CD4-positive, alpha-beta T cell treated with Interleukin-15 for 1 hour (primary cell): Measurements from ENCODE around the gene DGCR6L.
"Not testable (repeated sequence)": the region's sequence is repeated elsewhere in the genome, so short reads cannot be mapped to it uniquely, and the experiment has no call there.

Source experiments
- DNase-seq: peaks from one replicate; pipeline ENCODE4 v3.0.0-alpha.2; 2020

Gene DGCR6L

DNA sequence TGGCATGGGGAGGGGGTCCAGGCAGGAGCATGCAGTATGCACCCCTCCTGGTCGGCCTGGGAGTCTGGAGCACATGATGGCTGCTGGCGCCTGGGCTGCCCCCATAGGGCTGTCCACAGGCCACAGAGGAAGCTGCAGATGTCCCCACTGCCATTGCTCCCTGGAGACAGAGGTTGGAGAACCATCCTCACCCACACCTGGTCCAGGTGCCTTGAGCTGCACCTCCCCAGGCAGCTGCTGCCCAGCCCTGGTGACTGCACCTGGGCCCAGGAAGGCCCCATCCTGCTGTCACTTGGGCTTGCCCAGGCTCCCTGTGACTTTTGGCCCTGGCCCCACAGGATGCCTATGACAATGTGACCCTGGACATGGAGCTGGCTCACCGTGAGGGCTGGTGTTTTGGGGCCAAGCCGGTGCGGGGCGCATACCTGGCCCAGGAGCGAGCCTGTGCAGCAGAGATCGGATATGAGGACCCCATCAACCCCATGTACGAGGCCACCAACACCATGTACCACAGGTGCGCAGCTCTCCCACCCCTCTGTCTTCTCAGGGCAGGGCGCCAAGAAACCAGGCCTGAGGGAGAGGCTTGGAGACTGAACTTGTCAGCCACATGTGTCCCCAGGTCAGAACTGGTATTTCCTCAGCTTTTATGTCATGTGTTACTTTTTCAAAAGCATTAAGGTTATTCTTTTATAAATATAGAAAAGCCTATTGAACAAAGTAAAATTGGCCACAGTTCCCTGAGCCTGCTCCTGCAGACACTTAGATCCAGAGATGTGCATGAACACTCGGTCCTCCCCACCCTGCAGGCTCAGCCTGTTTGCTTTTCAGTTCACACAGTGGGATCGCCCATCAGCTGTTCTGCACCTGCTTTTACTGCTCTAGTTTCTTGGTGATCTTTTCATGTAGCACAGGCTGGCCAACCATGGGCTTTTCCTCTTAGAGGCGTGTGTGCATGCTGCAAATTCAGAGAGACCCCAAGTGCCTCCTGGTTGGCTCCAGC, 12.1 kb downstream of the DGCR6L start:
- not testable (repeated sequence) for DNase-seq

DNA sequence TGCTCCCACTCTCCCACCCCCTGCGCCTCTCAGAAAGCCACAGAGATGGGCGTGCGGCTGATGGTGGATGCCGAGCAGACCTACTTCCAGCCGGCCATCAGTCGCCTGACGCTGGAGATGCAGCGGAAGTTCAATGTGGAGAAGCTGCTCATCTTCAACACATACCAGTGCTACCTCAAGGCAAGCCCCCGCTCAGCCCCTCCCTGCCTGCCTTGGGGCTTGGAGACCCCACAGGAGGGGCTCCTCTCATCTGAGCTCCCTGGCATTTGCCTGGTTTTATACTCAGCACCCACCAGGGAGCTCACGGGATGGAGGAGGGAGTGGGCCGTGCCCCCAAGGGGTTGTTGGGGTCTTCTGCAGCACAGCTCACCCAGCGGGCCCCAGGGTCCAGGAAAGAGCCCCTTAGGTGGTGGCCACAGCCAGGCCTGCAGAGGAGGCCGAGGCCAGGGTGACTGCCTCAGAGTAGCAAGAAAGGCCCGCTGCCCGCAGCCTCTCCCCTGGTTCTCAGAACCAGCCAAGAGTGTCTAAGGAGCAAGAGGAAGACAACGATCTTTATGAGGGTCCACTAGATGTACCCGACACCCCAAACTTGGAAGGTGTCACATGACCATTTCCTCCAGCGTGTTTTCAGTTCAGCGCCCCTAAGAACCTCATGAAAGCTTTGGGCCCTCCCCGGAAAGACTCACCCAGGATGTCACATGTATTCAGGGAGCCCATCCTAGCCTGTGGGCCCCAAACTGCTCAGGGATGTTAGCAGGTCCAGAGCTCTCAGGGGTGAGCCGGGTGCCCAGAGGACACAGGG, 13.0 kb downstream of the DGCR6L start:
- DNase-seq = not testable (repeated sequence)

DNA sequence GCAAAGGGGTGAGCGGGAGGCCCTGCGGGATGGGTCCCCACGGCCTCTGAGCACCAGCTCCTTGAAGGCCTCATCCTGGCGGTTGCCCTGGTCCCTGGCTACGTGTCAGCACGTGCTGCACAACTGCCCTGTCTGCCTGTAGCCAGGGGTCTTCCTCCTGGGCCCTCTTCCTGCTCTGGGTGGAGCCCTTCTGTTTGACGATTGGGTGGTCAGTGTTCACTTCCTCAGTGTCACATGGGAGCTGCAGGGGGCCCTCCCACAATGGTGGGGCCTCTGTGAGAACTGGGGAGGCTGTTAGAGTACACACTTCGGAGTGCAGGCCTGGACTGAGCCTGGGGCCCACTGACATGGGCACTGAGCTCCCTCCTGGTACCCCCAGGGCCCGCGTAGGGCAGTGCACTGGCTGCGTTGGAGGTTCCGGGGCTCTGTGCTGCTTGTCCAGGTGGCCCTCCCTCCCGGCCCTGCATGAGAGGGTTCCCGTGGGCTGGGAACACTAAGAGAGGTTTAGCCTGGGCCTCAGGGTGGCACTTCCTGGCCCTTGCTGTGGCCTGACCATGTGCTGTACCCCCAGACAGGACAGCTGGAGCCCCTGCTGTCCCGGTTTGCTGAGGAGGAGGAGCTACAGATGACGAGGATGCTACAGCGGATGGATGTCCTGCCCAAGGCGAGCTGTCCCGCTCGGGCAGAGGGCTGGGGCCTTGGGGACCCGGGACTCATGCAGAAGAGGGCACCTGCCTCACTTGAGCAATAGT, 13.8 kb downstream of the DGCR6L start:
- no peak for DNase-seq

DNA sequence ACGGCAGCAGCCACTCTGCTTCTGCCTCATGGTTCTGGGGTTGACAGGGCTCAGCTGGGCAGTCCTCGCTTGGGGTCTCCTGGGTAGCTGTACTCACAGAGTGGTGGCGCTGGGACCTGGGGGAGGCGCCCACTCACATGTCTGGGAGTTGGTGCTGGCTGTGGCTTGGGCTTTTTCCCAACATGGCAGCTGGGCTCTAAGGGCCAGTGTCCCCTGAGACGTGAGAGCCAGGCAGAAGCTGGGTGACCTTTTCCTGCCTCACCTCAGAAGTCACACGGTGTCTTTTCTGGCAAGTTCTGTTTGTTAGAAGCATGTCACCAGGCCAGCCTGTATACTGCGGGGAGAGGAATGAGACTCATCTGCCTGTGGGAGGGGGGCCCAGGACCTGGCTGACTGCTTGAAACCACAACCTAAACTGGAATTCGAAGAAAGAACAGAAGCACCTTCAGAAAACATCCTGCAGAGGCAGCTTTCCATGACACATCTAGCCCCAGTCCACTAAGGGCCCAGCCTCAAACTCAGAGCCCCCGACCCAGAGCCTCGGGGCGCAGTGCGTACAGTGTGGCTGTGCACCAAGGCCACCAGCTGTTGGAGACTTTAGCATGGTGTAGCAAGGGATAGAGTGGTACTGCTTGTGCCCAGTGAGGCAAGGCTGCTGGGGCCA, 14.5 kb downstream of the DGCR6L start:
- DNase-seq = not testable (repeated sequence)

GRCh38 chr22:20304646-20305045, 15.2 kb downstream of the DGCR6L start:
- no peak for DNase-seq

DNA sequence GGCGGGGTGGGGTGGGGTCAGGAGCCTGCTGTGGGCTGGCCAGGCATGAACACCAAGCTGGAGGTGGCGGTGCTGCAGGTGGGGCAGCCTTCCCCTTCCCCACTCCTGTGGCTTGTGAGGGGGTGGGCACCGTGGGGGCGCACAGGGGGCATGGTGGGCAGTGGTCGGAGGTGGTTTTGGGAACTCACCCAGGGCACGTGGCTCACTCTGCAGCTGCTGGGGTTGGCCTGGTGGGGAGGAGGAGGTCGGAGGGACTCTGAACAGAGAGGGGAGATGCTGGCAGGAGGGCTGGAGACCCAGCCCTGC, 16.7 kb downstream of the DGCR6L start:
- DNase-seq = not testable (repeated sequence)

DNA sequence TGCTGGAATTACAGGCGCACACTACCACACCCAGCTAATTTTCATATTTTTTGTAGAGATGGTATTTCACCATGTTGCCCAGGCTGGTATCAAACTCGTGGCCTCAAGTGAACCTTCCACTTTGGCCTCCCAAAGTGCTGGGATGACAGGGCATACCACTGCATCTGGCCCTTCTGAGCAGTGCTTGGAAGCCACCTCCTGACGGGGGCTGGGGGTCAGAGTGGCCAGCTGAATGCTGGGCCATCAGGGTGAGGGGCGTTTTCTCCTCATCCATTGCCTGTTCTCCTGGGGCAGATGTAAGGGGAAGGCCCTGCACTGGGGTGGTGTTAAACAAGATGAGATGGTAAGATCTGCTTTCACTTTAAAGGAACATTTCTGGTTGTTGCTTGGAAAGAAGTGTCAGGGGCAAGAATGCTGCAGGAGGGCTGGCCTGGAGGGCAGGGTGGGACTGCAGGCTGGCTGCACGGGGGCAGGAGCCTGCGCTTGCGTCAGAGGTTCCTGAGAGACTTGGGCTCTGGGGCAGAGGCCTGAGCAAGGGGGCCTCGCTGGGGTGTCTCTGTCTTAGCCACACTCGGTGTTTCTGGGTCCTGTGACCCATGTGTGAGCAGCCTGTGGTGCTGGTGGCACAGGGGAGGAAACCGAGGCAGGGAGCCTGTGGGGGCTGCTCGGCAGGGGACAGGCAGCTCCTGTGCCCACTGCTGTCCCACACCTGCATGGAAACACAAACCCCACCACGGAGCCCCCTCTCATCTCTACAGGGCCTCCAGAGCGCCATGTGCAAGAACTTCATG, 17.2 kb downstream of the DGCR6L start:
- DNase-seq = no peak

DNA sequence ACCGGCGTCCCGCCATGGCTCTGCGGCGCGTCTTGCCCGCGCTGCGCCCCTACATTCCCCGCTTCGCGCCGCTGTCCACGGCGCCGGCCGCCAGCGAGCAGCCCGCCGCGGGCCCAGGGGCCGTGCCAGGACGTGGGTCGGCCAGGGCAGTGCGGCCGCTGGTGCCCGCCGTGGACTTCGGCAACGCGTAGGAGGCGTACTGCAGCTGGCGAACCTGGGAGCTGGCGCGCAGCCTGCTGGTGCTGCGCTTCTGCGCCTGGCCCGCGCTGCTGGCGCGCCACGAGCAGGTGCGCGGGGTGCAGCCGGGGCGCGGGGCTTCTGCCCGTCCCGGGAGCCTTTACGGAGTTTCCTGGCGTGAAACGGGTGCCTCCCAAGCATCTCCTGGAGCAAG, 20.1 kb downstream of the DGCR6L start:
- no peak for DNase-seq

DNA sequence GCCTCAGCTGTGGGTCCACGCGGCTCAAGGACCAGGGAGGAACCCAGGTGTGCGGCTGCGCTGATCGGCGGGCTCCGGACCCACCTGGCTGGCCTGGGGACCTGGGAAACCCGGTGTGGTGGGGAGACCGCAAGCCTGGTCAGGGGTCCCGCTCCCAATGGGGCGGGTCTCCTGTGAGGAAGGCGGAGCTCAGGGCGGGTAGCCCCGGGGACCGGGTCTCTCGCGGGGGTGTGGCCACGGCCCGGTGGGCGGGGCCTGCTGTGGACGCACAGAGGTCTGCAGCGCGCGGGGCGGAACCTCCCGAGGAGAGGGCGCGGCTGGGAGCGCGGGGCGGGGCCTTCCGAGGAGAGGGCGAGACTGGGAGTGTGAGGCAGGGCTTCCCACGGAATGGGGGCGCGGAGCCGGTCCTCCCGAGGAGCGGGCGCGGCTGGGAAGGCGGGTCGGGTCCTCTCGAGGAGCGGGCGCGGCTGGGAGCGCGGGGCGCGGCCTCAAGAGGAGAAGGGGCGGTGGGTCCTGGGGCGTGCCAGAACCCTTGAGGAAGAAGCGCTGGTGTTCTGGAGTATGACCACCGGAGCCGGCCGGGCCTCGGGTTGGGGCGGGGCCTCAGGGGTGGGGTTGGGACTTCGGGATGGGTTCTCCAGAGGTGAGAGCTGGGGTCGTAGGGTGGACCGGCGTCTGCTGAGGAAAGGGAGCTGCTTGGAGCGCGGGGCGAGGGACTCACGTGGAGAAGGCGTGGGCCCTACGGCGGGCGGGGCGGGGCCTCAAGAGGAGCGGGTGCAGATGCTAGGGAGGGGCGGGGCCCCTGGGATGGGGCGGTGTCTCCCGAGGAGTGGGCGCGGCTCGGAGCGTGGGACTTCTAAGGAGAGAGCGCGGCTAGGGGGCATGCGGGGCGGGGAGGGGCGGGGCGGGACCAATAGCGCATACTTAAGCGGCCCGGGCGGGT, 20.8 kb downstream of the DGCR6L start:
- DNase-seq = peak; percentile 95

DNA sequence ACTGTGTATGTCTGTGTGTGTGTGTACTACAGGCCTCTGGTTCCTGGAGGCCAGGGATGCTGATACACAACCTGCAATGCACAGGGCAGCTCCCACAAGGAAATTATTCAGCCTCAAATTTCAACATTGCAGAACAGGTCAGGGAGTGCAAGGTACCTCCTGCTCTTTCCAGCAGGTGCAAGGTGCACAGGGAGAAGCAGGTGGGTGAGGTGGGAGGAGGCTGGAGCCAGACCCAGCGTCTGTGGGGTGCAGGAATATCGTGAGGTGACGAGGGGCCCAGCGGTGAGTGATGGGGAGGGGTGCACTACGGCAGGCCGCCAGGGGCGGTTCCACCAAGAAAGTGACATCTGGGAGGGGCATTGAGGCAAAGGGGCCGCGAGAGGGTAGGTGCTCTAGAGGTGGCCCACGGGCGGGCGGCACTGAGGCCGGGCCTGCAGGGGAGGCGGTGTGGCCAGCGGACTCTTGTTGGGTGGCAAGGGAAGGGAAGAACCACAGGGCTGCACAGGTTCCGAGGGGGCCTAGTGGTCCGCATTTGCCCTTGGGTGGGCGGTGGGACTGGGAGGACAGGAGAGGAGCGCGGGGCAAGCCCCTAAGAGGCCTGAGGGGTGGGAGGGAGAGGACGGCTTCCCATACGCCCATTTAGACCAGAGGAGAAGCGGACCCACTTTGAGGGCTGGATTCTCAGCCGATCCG, 21.6 kb downstream of the DGCR6L start:
- no peak for DNase-seq

GRCh38 chr22:20297414-20298109, 22.3 kb downstream of the DGCR6L start:
- no peak for DNase-seq

DNA sequence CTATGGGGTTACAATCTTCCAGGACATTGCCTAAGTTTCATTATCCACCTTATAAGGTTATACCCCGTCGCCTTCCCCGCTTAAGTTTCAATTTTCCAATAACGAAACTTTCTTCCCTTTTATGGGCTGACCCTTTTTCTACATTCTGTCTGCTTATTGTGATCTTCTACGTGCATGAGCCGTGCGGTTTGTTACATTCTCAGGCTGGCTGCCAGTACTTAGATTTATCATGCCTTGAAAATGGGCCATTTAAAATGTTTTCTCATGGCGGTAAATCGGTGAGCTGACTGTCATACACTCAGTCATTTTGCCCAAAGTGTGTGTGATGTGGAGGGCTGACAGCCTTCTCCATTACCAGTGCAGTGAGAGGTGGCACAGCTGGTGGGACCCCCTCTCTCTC, 23.3 kb downstream of the DGCR6L start:
- no peak for DNase-seq

DNA sequence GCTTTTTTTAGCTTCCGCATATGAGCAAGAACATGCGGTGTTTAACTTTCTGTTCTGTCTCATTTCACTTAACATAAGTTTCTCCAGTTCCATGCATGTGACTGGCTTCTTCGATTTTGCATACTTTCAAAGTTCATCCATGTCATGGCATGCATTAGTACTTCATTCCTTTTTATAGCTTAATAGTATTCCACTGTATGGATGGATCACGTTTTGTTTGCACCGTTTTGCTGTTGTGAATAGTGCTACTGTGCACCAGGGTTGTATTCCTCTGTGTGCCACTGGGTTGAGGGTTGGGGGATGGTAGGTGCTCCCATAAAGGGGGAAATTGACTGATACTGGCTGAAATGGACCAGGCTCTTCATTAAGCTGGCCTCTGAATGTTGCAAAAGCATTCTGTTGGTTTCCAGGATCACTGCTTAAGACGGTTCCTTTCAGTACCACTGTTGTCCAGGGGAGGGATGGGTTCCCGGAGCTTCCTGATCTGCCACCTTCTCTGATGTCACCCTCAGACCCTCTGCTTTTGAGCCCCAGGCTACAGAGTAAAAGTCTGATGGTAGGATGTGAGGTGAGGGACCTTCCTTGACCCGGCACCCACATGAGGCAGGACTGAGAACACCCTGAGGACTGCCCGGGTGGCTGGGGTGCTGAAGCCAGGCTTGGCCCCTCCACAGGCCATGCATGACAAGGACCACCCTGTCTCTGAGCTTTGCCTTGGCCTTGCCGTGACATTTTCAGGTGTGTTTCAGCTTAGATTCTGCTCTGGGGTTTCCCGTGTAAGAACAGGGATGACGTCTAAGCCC, 24.4 kb downstream of the DGCR6L start:
- DNase-seq = no peak

DNA sequence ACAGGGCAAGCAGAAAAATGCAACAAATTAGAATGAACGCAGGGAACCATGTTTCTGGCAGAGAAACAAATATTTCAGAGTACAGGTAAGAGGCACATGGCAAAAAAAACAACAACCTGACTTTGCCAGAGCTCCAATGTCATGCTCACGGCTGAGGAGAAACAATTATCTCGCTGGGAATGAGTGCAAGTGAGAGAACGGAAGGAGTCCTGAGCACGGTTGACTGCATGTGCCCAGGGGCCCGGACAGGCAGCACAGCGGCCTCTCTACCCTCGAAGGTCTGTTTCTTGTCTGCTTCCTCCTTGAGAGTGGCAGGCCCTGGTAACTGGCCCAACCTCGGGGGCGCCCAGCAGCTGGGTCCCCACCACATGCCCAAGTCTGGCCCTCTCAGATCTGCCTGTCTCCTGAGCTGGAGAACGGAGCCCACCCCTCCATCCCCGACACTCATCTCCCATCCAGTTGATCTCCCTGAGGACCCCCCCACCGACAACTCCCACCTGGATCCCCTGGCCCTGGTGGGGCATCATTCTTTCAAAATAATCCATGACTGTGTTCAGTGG, 27.1 kb downstream of the DGCR6L start:
- DNase-seq = no peak

DNA sequence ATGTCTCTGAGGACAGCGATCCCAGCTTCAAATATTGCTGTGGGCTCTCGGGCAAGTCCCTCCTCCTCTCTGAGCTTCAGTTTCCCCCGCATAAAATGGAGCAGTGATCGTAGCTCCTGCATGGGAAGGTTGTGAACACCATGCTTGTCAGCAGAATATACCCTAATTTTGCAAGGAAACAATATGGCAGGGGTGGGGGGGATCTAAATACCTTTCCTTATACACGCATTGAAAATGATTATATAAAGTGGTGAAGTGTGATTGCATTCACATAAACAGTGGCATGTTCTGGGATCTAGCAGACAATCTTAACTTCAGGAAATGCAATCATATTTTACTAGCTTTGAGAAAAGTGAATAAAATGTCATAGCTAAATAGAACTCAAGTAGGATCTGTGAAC, 27.8 kb downstream of the DGCR6L start:
- DNase-seq = no peak

GRCh38 chr22:20291604-20292063, 28.2 kb downstream of the DGCR6L start:
- no peak for DNase-seq

GRCh38 chr22:20291249-20291586, 28.6 kb downstream of the DGCR6L start:
- no peak for DNase-seq

DNA sequence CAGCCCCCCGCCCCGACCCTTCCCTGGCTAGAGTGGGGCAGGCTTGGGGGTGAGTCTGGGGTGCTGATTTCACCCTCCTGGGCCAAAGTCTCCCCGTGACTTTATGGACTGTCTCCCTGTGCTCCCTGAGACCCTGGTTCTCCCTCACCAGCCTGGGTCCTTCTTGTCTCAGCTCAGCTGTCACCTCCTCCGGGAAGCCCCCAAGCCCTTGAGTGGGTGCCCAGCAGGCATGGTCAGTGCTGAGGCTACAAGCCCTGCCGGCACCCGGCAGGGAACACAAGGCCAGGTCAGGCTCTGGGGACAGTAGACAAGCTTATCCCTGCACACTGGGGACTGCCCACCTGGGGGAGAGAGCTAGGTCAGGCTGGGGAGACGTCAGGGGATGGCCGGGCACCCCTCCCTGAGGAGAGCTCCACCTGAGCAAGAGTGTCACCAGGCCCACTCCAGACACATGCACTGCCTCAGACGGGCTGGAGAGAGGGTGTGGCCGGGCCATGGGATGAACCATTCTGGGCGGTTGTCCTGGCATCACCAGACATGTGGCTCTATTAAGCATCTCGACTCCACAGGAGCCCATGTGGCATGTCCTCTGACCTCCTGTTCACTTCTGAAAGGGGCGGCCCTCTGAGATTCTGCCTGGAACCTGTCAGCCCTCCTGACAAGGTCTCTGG, 29.1 kb downstream of the DGCR6L start:
- DNase-seq = no peak
